HL-60/S4 (cell line): ENCODE measurements around the gene UBE3C.

Source experiments
- in situ Hi-C: fragments of 300-500 bp; cut with MboI; formaldehyde crosslinking; loops from 2 replicates; pipeline ENCODE4 v1.14.3; 2022; ENCODE audit warnings: low sequenced_read_pairs

Gene UBE3C

DNA sequence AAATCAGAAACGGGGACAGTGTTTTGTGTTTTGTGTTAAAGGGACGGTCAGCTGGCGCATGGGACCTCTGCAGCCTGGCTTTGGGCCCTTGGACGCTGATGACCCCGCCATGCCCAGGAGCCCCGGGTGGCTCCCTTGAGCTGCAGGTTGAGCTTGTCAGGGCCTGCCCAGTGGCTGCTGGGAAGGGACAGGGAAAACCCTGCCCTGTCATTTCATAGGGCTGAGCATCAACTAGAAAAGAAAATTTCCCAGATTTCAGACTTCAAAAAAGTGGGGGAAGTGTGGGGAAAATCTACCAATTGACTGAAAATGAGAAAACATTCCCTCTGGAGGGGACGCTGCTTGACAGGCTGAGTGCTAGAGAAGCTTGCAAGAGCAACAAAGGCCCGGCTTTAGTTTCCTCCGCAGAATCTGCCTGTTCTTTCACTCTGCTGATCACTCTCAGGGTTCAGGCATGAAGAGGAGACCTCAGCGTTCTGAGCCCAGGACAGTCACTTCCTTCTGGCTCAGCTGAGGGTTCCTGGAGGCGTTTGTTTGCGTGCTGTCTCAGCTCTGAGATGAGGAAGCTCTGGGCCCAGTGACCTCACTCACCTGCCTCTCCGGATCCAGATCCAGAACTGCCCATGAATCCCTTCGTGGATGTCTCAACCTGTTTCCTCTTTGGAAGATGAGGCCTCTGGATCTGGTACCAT lies 179.4 kb downstream of the UBE3C start:
- in situ Hi-C loops = no loop called here
